Measurements from ENCODE around the gene SHC3.

- no peak for TF ChIP-seq SP1 (IDR thresholded peaks at IDR 0.05)
- no peak for TF ChIP-seq BHLHE40 (IDR thresholded peaks at IDR 0.05; ENCODE audit: borderline replicate concordance)
Observed at GRCh38 chr9:89078860-89079259, 99.8 kb downstream of the SHC3 start.
